GM21515 (cell line): Measurements from ENCODE around the gene MAMDC4.
"Not testable (repeated sequence)": the region's sequence is repeated elsewhere in the genome, so short reads cannot be mapped to it uniquely, and the experiment has no call there.

Source experiments
- ATAC-seq: cut with Tn5 transposase; IDR thresholded peaks from one replicate; pipeline ENCODE4 v1.9.1; 2021; ENCODE audit not compliant: unreplicated experiment

Gene MAMDC4

DNA sequence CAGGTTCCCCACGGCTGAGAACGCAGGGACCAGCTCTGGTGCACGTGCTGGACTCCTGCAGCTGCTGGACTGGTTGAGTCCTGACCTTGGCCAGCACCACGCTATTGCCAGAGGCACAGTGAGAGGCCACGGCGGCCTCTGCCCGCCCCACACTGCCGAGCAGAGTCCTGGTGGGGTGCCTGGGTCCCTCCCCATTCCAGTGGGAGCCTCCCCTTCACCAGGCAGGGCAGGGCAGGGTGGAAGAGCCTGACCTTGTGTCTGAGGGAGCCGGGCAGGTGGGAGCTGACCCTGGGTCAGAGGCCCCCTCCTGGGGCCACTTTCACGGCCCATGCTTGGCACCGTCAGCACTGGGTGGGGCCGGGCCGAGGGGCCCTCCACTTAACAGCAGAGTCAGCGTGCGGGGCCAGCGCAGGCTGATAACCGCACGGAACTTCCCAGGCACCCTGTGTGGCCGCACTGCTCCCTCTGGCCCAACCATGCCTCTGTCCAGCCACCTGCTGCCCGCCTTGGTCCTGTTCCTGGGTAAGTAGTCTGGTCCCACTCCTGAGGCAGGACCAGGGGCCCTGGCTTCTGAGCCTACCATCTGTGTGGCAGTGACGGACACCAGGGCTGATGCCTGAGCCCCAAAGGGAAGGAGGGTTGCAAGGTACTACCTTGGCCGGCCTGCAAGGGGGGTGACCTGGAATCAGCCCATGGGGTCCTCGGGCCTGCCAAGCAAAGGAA, at the start of gene MAMDC4:
Gene MAMDC4, plus strand, starts transcription at position 406 of the 723 bp plus-strand sequence. Its CDS starts 71 bp downstream, at position 477.
- no peak for ATAC-seq

DNA sequence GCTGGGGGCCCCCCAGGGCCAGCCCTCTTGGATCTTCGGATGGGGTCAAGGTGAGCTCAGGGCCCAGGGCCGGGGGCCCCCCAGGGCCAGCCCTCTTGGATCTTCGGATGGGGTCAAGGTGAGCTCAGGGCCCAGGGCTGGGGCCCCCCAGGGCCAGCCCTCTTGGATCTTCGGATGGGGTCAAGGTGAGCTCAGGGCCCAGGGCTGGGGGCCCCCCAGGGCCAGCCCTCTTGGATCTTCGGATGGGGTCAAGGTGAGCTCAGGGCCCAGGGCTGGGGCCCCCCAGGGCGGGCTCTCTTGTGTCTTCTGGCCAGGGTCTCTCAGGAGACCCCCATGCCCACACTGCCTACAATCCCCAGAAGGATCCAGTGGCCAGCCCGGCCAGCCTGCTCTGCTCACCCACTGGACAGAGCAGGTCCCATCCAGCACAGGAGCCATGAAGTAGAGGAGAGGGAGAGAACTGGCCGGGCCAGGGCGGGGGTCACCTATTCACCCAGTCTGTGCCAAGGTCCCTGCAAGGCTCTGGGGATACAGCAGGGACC, 49.1 kb upstream of the MAMDC4 start:
- not testable (repeated sequence) for ATAC-seq

DNA sequence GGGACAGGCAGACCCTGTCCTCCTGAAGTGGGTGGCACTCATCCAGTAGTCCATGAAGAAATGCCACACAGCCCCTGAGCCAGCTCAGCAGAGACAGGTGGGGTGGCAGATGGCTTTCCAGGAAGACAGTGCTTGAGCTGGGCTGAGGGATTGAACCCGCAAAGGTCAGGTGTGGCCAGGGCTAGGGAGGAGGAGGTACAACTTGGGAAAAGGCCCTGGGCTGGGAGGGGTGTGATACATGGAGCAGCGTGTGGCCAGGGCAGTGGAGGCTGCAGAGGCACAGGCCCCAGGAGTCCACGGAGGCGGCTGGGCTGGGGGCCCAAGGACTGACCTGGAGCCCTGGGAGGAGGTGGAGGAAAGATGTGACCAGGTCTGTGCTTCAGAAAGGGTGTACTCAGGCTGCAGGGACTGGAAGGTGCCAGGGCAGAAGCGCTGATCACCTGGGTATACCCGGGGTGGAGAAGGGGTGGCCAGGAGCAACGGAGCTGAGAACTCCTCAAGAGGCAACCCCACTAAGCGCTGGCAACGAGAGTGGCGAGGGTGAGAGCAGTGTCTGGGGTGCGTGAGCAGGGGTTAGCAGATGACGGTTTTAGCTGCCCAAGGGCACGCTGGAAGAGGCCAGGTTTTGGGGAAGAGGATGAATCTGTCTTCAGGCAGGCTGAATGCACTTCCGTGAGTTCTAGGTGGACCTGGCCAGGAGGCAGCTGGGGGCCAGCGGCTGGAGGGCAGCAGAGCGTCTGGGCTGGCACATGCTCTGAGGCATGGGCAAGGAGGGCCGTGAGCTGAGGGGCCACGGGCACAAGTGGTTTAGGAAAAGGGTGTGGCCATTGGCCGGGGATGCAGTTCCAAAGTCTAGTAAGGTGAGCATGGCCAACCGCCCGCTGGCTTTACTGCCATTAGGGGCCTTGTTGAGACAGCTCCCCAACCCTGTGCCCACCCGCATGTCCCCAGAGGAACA, 48.3 kb upstream of the MAMDC4 start:
- no peak for ATAC-seq

DNA sequence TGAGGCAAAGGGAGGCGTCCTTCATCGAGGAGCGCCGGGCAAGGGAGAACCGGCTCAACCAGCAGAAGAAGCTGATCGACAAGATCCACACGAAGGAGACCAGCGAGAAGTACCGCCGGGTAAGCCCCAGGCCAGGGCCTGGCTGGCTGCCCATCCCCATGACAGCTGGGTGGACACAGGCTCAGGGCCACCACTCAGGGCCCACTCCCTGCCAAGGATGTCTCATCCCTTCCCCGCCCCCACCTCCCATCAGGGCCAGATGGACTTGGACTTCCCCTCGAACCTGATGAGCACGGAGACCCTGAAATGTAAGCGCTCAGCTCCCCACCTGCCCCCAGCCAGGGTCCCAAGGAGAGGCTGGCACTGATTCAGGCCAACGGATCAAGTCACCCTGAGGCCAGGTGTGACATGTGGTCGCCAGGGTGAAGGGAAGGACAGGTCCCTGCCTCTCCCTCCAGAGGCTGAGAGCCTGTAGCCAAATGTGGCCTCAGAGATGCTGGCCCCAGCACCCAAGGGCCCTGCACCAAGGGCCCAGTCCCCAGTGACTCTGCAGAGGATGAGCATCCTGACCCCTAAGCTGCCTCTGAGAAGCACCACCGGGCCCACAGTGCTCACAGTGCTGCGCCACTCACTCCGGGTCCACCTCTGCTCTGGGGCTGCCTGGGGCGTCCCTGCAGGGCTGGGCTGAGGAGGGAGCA, 47.5 kb upstream of the MAMDC4 start:
- ATAC-seq: no peak

DNA sequence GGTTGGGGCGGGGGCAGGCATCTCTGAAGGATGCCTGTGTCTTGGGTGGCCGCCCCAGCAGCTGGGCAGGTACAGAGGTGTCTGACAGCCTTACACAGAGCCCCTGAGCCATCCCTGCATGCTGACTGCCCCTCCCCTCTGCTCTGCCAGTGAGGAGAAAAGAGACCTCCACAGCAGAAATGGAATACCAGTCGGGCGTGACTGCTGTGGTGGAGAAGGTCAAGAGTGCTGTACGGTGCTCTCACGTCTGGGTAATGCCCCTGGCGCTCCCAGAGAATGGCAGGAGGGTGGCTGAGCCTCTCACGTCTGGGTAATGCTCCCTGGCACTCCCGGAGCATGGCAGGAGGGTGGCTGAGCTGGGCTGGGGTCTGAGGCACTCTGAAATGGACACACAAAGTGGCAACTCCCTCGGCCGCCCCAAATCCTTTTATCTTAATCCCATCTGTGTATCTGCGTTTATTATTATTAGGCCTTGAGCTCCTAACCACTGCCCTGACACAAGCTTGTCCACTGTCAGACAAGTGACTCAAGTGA, 46.9 kb upstream of the MAMDC4 start:
- no peak for ATAC-seq

DNA sequence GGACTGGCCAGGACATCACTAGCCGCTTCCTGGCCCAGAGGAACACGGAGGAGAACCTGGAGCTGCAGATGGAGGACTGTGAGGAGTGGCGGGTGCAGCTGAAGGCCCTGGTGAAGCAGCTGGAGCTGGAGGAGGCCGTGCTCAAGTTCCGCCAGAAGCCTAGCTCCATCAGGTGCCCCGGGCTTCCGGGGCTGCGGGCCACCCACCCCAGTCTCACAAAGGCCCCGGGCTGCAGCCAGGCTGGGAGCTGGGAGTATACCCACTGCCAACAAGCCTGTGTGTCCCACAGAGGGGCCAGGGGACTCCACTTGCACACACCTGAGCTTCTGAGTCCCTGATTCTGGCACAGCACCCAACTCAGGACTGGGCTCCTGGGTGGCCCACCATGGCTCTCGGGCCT, 46.1 kb upstream of the MAMDC4 start:
- ATAC-seq: no peak

DNA sequence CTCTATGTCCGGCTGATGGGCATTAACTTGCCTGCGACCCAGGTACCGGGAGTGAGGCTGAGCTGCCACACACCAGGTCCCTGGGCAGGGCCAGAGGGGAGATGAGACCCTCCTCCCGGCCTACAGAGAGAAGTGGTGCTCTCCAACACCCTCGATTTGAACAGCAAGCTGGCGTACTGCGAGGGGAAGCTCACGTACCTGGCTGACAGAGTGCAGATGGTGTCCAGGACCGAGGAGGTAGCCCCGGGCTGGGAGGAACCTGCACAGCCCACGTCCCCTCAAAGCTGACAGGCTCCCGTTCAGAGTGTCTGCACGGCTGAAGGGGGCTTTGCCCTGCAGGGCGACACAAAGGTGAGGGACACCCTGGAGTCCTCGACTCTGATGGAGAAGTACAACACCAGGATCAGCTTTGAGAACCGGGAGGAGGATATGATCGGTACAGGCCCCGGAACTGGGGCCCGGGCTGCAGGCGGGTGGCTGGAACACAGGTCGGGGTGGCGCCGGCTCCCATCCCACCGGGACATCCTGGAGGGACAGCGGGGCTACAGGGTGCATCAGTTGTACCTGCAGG, 45.4 kb upstream of the MAMDC4 start:
- ATAC-seq: no peak

DNA sequence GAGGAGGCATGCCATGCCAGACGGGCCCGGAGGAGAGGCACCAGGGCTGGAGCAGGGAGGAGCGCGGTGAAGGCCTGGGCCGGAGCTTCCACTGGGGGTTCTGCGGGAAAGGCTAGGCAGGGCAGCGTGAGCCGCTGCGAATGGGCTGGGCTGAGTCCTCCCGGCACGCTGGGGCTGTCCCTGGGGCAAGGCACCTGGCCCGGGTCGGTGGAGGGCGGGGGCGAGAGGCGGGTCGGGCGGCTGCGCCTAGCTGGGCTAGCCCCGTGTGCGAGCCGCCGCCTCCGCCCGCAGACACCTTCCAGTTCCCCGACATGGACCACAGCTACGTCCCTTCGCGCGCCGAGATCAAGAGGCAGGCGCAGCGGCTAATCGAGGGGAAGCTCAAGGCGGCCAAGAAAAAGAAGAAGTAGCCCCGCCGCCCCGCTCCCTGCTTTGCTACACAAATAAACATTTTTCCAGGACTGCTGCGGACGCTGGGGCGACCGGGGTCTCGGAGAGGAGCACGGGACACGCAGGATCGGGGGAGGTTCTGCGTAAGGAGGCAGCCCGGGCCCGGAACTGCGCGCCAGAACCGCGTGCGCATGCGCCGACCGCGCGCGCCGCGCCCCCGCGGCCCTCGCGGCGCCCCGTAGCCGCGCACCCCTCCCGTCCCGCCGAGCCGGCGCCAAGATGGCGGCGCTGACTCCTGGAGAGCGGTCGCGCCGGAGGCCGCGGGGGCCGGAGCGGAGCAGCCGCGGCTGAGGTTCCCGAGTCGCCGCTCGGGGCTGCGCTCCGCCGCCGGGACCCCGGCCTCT, 44.7 kb upstream of the MAMDC4 start, which contains the start of gene RABL6:
Gene RABL6, plus strand, starts transcription at position 668 of the 794 bp plus-strand sequence. CDS start 249 bp downstream, outside the sequence.
- peak; percentile 69 for ATAC-seq

DNA sequence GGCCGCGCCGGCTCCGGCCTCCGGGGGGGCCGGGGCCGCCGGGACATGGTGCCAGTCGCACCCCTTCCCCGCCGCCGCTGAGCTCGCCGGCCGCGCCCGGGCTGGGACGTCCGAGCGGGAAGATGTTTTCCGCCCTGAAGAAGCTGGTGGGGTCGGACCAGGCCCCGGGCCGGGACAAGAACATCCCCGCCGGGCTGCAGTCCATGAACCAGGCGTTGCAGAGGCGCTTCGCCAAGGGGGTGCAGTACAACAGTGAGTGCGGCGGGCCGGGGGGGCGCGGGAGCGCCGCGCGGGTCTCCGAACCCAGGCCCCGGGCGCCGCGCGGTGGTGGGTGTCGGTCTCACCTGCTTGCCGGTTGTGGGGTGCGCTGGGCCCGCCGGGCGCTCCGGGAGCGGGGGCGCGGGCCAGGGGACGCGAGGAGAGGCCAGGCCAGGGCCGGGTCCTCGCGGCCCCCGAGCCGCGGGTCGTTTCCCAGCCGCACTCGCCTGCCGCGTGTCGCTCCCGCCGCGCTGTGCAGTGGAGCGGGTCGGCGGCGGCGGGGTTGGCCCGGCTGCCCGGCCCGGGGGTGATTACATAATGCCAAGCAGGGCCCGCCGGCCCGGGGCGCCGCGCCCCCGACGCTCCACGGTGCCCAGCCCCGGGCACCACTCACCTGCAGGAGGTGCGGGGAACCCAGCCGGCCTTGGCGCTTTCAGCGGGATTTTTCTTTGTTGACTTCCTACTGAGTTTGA, 43.9 kb upstream of the MAMDC4 start:
- ATAC-seq: peak; percentile 28

DNA sequence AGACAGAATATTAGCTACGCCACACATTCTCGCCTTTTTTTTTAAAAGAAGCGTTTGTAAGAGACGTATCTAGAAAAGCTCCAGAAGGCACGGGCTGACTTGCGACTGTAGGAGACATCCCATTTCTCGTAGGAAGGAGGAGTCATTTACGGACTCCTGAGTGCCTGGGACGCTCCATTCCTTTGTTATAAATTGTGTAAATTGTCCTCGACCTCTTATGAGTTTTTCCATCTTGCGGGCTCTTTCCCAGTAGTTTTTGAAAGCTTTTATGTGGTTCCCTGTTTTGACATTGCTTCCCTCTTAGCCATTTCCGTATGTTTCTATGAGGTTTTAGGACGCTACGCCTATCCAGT, 43.4 kb upstream of the MAMDC4 start:
- ATAC-seq: no peak

DNA sequence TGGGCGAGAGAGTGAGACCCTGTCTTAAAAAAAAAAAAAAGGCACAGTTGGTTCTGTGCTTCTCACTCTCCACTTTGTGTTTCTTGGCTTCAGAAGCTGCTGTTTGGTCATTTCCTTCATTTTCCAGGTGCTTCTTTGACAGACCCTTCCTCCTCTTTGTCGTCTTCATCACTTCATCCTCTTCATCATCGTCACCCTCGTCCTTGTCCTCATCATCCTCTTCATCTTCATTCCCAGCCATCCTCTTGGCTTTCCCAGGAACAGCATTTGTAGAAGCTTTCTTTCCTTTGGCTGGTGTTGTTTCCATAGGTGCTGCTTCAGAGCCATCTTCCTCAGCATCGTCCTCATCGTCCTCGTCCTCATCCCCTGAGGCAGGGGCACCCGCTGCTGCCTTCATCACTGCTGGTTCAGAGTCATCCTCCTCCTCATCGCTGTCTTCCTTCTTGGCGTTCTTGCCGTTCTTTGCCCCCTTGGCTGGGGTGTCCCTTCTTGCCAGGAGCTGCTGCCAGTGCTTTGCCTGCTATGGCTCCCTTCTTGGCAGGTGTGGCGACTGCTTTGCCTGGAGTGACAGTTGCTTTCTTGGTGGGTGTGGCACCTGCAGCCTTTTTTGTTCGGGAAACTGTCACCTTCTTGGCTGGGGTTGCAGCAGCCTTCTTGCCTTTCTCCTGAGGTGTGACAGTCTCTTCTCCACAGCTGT, 37.3 kb upstream of the MAMDC4 start:
- ATAC-seq: no peak

DNA sequence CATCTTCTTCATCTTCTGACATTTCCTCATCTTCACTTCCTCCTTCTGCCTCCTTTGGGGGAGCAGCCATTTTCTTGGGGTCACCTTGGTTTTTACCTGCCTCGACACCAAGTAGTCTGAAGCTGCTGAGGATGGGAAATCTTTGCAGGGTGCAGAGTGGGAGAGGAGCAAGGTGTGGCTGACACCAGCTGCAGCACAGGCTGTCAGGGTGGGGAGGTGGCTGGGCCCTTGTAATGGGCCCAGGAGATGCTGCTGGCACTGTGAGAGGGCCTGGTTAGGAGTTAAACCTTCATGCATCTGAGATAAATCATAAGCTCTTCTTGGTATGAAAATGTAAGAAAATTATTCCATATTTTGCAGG, 36.7 kb upstream of the MAMDC4 start:
- no peak for ATAC-seq

DNA sequence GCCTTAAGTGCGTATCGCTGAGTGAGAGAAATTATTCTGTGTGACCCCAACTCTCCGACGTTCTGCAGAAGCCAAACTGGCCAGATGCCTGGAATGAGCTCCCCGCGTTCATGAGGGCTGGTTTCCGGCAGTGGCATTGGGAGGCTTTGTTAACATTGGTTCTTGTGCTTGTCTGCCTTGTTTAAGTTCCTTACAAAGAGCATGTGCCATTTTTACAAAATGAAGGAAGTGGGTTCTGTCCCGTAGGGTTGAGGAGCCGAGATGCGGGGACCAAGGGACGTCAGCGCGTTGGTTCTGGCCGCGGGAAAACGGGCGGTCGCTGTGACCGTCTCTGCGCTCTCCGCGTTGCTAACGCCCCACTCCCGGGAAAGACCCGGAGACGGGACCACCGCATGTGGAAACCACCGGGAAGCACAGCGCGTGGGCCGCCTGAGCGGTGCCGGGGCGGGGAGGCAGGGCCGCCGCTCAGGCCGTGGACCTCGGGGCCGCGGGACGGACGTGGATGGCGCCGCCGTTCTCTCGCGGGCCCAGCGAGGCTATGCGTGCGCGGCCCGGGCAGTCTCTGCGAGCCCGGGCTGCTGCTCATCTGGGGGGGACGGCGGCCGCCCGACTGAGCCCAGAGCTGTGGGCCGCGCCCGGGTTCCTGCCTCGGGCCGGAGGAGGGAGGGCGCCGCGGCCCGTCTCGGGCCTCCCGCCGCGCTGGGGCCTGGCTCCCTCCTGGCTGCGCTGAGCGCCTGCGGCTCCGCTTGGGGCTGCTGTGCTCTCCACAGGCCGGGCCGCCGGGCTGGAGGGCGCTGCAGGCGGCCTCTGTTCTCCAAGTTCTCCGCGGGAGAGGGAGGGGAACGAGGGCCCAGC, 30.9 kb upstream of the MAMDC4 start:
- no peak for ATAC-seq

DNA sequence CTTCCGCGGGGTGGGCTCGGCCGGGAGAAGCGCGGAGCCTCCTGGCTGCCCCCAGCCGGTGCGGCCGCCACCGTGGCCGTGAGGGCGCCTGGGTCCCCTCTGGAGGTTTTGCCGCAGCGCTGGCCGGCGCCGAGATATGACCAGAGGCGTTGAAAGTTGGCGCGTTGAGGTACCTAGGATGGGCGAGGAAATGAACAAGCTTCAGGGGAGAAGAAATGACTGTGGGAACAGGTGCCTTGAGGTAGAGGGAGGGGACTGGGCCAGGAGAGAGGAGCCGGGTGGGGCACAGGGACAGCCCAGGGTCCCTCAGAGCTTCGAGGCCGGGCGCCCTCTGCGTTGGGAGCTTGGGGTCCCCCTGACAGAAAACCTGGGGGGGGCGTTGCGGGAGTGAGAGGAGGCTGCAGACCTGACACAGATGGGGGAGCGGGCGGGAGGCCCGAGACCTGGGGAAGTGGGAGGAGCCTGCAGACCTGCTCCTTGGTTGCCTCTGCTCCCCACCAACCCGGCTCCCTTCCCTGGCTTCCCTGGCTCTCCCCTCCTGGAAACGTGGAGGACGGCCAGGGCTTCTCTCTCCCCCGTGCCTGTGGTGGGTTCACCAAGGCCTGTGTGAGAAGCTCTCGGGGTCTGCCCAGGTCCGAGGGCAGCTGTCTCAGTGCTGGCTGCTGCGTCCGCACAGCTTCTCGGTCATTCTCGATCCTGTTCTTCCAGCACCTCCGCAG, 30.2 kb upstream of the MAMDC4 start:
- no peak for ATAC-seq

DNA sequence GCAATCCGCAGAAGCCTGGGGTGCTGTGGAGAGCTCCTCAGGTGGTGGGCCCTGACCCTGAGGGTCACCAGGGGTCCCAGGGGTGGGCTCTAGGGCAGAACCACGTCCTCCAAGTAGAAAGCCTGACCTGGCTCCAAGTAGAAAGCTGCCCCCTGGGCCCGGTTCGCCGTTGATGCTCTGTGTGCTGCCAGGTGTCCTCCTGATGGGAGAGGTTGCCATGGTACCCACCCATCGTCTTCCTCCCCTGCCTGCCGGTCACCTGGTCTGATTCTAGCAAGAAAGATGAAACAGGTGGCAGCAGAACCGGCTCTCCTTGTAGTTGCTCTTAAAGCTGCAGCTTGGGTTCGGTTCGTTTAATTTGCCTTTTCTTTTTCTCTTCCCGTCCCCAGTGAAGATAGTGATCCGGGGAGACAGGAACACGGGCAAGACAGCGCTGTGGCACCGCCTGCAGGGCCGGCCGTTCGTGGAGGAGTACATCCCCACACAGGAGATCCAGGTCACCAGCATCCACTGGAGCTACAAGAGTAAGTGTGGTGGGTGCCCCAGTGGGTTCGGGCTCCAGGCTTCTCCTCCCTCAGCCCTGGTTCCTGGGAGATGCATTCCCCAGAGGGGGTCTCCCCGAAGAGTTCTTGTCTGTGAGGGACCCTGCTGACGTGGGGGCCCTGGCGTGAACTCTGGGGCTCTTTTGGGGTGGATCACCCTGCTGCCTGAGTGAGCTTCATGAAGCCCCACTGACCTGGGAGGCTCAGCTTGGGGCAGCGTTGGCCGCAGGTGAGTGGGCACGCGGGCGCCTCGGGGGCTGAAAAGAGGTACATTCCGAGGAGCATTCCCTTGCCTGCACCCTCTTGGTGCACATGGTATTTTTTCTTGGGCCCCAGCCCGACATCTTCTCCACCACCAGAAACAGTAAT, 28.8 kb upstream of the MAMDC4 start:
- ATAC-seq: no peak
